IPS-15b (cell line): ENCODE results near the gene MARF1.

Experiments used
- H3K27me3 ChIP-seq: one replicate; pipeline ENCODE4 v1.6.1; 2013; ENCODE audit warnings: low read length; ENCODE audit not compliant: control insufficient read depth, insufficient read depth
- H3K36me3 ChIP-seq: one replicate; pipeline ENCODE4 v1.6.1; 2013; ENCODE audit warnings: low read length; ENCODE audit not compliant: control insufficient read depth, insufficient read depth
- H3K4me1 ChIP-seq: one replicate; pipeline ENCODE4 v1.6.1; 2013; ENCODE audit warnings: mild to moderate bottlenecking, low read length; ENCODE audit not compliant: control insufficient read depth, insufficient read depth
- H3K4me3 ChIP-seq: one replicate; pipeline ENCODE4 v1.5.1; 2013; ENCODE audit warnings: low read depth, low read length
- H3K9ac ChIP-seq: one replicate; pipeline ENCODE4 v1.6.1; 2013; ENCODE audit warnings: low read depth, mild to moderate bottlenecking, low read length
- H3K9me3 ChIP-seq: one replicate; pipeline ENCODE4 v1.6.1; 2013; ENCODE audit warnings: mild to moderate bottlenecking, low read length; ENCODE audit not compliant: control insufficient read depth, insufficient read depth

MARF1 gene

DNA sequence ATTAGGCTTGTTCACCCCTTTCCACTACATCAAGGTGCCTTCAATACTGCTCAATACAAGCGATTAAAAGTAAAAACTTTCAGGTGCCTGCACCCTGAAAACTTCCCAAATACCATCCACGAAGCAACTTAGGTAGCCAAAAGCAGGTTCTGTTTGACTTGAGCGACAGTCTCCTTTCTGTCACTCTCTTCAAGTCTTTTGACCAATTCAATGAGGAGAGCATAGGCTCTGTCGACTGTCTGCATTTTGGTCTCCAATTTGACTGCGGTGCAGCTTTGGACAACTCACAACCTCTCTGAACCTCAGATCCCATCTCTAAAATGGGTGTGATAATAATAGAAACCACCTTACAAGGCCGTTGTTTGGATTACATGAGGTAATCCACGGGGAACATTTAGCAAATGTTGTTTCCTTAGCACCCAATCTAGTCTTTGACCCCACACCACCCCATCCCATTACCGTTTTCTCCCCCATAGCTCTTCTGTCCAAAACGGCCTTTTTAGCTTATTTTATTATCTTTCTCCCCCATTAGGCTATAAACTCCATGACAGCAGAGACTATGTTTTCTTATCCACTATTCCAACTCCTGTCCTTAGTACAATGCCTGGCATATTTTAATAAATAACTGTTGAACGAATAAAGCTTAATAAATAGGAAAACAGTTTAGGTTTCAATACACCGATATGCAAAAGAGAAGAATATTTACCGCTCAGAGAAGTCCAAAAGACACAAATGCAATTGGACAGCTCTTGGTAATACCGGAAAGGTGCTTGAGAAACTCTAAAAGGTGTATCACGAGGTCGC, 999 bp downstream of the MARF1 start:
- Histone ChIP-seq H3K27me3 (no peaks in the 10 kb centered on the region), H3K9me3 (no peaks in the 10 kb centered on the region), H3K4me3 (peak overlapping the region; percentile 95), H3K4me1 (peaks cover 8% of the 10 kb centered on the region), H3K36me3 (peaks cover 15% of the 10 kb centered on the region), H3K9ac (peak overlapping the region; percentile 66)

- Histone ChIP-seq H3K4me3 (no peak overlapping the region), H3K9ac (no peak overlapping the region), H3K36me3 (peaks cover 20% of the 10 kb centered on the region), H3K27me3 (no peaks in the 10 kb centered on the region), H3K4me1 (peaks cover 8% of the 10 kb centered on the region), H3K9me3 (no peaks in the 10 kb centered on the region)
Measured at GRCh38 chr16:15640966-15641365, 2.0 kb downstream of the MARF1 start.

GRCh38 chr16:15639061-15639568, 3.8 kb downstream of the MARF1 start:
- Histone ChIP-seq H3K36me3 (peaks cover 33% of the 10 kb centered on the region), H3K27me3 (no peaks in the 10 kb centered on the region), H3K9me3 (no peaks in the 10 kb centered on the region), H3K4me3 (no peak overlapping the region), H3K9ac (no peak overlapping the region), H3K4me1 (peaks cover 7% of the 10 kb centered on the region)

- Histone ChIP-seq H3K4me3 (no peak overlapping the region), H3K4me1 (no peaks in the 10 kb centered on the region), H3K9me3 (no peaks in the 10 kb centered on the region), H3K27me3 (no peaks in the 10 kb centered on the region), H3K9ac (no peak overlapping the region), H3K36me3 (peaks cover 33% of the 10 kb centered on the region)
Measured at GRCh38 chr16:15636392-15636873, 6.5 kb downstream of the MARF1 start.

- no peaks in the 10 kb centered on the region for H3K4me1 ChIP-seq
- peaks cover 33% of the 10 kb centered on the region for H3K36me3 ChIP-seq
- no peaks in the 10 kb centered on the region for H3K9me3 ChIP-seq
- no peaks in the 10 kb centered on the region for H3K27me3 ChIP-seq
- no peak overlapping the region for H3K4me3 ChIP-seq
- H3K9ac ChIP-seq, result no peak overlapping the region
Measured at GRCh38 chr16:15635926-15636325, 7.0 kb downstream of the MARF1 start.

- Histone ChIP-seq H3K36me3 (peaks cover 17% of the 10 kb centered on the region), H3K27me3 (no peaks in the 10 kb centered on the region), H3K9ac (no peak overlapping the region), H3K4me3 (no peak overlapping the region), H3K9me3 (no peaks in the 10 kb centered on the region), H3K4me1 (no peaks in the 10 kb centered on the region)
Measured at GRCh38 chr16:15631730-15632409, 11.1 kb downstream of the MARF1 start.

GRCh38 chr16:15621889-15622288, 21.1 kb downstream of the MARF1 start:
- H3K4me3 ChIP-seq, result no peak overlapping the region
- H3K4me1 ChIP-seq, result no peaks in the 10 kb centered on the region
- H3K27me3 ChIP-seq, result no peaks in the 10 kb centered on the region
- no peak overlapping the region for H3K9ac ChIP-seq
- H3K9me3 ChIP-seq, result no peaks in the 10 kb centered on the region
- peaks cover 8% of the 10 kb centered on the region for H3K36me3 ChIP-seq

DNA sequence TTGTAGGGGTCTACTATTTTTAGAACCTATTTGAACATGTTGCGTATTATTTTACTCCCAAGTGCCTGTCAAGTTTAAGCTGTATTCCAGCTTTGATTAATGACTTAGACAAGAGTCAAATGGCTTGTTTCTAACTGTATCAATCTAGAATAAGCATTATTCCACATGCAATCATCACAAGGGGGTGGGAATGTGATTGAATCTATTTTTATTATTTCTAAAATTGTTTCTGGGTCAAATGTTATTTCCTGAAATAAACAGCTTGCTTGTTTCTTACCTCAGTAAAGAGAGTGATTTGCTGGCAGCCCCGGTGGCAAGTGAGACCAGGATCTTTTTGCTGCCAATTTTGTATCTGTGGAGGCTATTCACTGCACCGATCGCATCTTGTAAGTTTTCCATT, 21.5 kb downstream of the MARF1 start:
- Histone ChIP-seq H3K4me3 (no peak overlapping the region), H3K4me1 (no peaks in the 10 kb centered on the region), H3K36me3 (peaks cover 10% of the 10 kb centered on the region), H3K9me3 (no peaks in the 10 kb centered on the region), H3K27me3 (no peaks in the 10 kb centered on the region), H3K9ac (no peak overlapping the region)

GRCh38 chr16:15620611-15621195, 22.3 kb downstream of the MARF1 start:
- Histone ChIP-seq H3K9ac (no peak overlapping the region), H3K36me3 (peaks cover 13% of the 10 kb centered on the region), H3K27me3 (no peaks in the 10 kb centered on the region), H3K4me3 (no peak overlapping the region), H3K9me3 (no peaks in the 10 kb centered on the region), H3K4me1 (no peaks in the 10 kb centered on the region)

- Histone ChIP-seq H3K9me3 (no peaks in the 10 kb centered on the region), H3K4me3 (no peak overlapping the region), H3K27me3 (no peaks in the 10 kb centered on the region), H3K9ac (no peak overlapping the region), H3K36me3 (peaks cover 18% of the 10 kb centered on the region), H3K4me1 (no peaks in the 10 kb centered on the region)
Measured at GRCh38 chr16:15618392-15618791, 24.6 kb downstream of the MARF1 start.

- Histone ChIP-seq H3K4me1 (no peaks in the 10 kb centered on the region), H3K27me3 (no peaks in the 10 kb centered on the region), H3K36me3 (peaks cover 19% of the 10 kb centered on the region), H3K9me3 (no peaks in the 10 kb centered on the region), H3K9ac (no peak overlapping the region), H3K4me3 (no peak overlapping the region)
Measured at GRCh38 chr16:15617901-15618300, 25.1 kb downstream of the MARF1 start.
